Measurements from ENCODE around the gene CHST10.

CHST10 gene

GRCh38 chr2:100404411-100404810 is 13.1 kb downstream of the CHST10 start:
- H3K36me3 ChIP-seq (ENCODE audit: control insufficient read depth in 1 of 2, insufficient read depth in 2 of 2, low read length in 2 of 2): peaks cover 0 to 49% of the 10 kb centered on the region in 2 donors
- no peaks in the 10 kb centered on the region for H3K4me1 ChIP-seq (ENCODE audit: control insufficient read depth in 1 of 2, insufficient read depth in 2 of 2, low read length in 2 of 2)
- H3K4me3 ChIP-seq (ENCODE audit: low read depth in 1 of 2, low read length in 2 of 2): no peak overlapping the region
- no peaks in the 10 kb centered on the region for H3K27me3 ChIP-seq (ENCODE audit: low read depth, low read length)
- no peaks in the 10 kb centered on the region for H3K9me3 ChIP-seq (ENCODE audit: control insufficient read depth in 1 of 2, low read length in 2 of 2)
- H3K27ac ChIP-seq (ENCODE audit: low read length): no peak overlapping the region

- Histone ChIP-seq H3K36me3 (ENCODE audit: control insufficient read depth in 1 of 2, insufficient read depth in 2 of 2, low read length in 2 of 2) (peaks cover 0 to 49% of the 10 kb centered on the region in 2 donors), H3K4me3 (ENCODE audit: low read depth in 1 of 2, low read length in 2 of 2) (no peak overlapping the region), H3K27ac (ENCODE audit: low read length) (no peak overlapping the region), H3K27me3 (ENCODE audit: low read depth, low read length) (no peaks in the 10 kb centered on the region), H3K9me3 (ENCODE audit: control insufficient read depth in 1 of 2, low read length in 2 of 2) (no peaks in the 10 kb centered on the region), H3K4me1 (ENCODE audit: control insufficient read depth in 1 of 2, insufficient read depth in 2 of 2, low read length in 2 of 2) (no peaks in the 10 kb centered on the region)
These were observed 13.7 kb downstream of the CHST10 start for GRCh38 chr2:100403722-100404121.

- no peaks in the 10 kb centered on the region for H3K4me1 ChIP-seq (ENCODE audit: control insufficient read depth in 1 of 2, insufficient read depth in 2 of 2, low read length in 2 of 2)
- H3K36me3 ChIP-seq (ENCODE audit: control insufficient read depth in 1 of 2, insufficient read depth in 2 of 2, low read length in 2 of 2): peaks cover 4 to 56% of the 10 kb centered on the region in 2 donors
- no peaks in the 10 kb centered on the region for H3K9me3 ChIP-seq (ENCODE audit: control insufficient read depth in 1 of 2, low read length in 2 of 2)
- no peak overlapping the region for H3K4me3 ChIP-seq (ENCODE audit: low read depth in 1 of 2, low read length in 2 of 2)
- no peaks in the 10 kb centered on the region for H3K27me3 ChIP-seq (ENCODE audit: low read depth, low read length)
- H3K27ac ChIP-seq (ENCODE audit: low read length): no peak overlapping the region
These were observed 16.2 kb downstream of the CHST10 start for GRCh38 chr2:100401268-100401667.

GRCh38 chr2:100399714-100400113 is 17.8 kb downstream of the CHST10 start:
- Histone ChIP-seq H3K4me3 (ENCODE audit: low read depth in 1 of 2, low read length in 2 of 2) (no peak overlapping the region), H3K4me1 (ENCODE audit: control insufficient read depth in 1 of 2, insufficient read depth in 2 of 2, low read length in 2 of 2) (no peaks in the 10 kb centered on the region), H3K27ac (ENCODE audit: low read length) (no peak overlapping the region), H3K27me3 (ENCODE audit: low read depth, low read length) (no peaks in the 10 kb centered on the region), H3K9me3 (ENCODE audit: control insufficient read depth in 1 of 2, low read length in 2 of 2) (no peaks in the 10 kb centered on the region), H3K36me3 (ENCODE audit: control insufficient read depth in 1 of 2, insufficient read depth in 2 of 2, low read length in 2 of 2) (peaks cover 7 to 55% of the 10 kb centered on the region in 2 donors)

GRCh38 chr2:100397976-100398375 is 19.5 kb downstream of the CHST10 start:
- no peaks in the 10 kb centered on the region for H3K4me1 ChIP-seq (ENCODE audit: control insufficient read depth in 1 of 2, insufficient read depth in 2 of 2, low read length in 2 of 2)
- no peak overlapping the region for H3K4me3 ChIP-seq (ENCODE audit: low read depth in 1 of 2, low read length in 2 of 2)
- no peak overlapping the region for H3K27ac ChIP-seq (ENCODE audit: low read length)
- peaks cover 7 to 58% of the 10 kb centered on the region in 2 donors for H3K36me3 ChIP-seq (ENCODE audit: control insufficient read depth in 1 of 2, insufficient read depth in 2 of 2, low read length in 2 of 2)
- no peaks in the 10 kb centered on the region for H3K27me3 ChIP-seq (ENCODE audit: low read depth, low read length)
- no peaks in the 10 kb centered on the region for H3K9me3 ChIP-seq (ENCODE audit: control insufficient read depth in 1 of 2, low read length in 2 of 2)

GRCh38 chr2:100397118-100397860 is 20.2 kb downstream of the CHST10 start:
- H3K27ac ChIP-seq (ENCODE audit: low read length): no peak overlapping the region
- H3K4me3 ChIP-seq (ENCODE audit: low read depth in 1 of 2, low read length in 2 of 2): no peak overlapping the region
- H3K9me3 ChIP-seq (ENCODE audit: control insufficient read depth in 1 of 2, low read length in 2 of 2): no peaks in the 10 kb centered on the region
- H3K36me3 ChIP-seq (ENCODE audit: control insufficient read depth in 1 of 2, insufficient read depth in 2 of 2, low read length in 2 of 2): peaks cover 7 to 62% of the 10 kb centered on the region in 2 donors
- no peaks in the 10 kb centered on the region for H3K4me1 ChIP-seq (ENCODE audit: control insufficient read depth in 1 of 2, insufficient read depth in 2 of 2, low read length in 2 of 2)
- no peaks in the 10 kb centered on the region for H3K27me3 ChIP-seq (ENCODE audit: low read depth, low read length)

- no peaks in the 10 kb centered on the region for H3K27me3 ChIP-seq (ENCODE audit: low read depth, low read length)
- no peak overlapping the region for H3K4me3 ChIP-seq (ENCODE audit: low read depth in 1 of 2, low read length in 2 of 2)
- peaks cover 7 to 62% of the 10 kb centered on the region in 2 donors for H3K36me3 ChIP-seq (ENCODE audit: control insufficient read depth in 1 of 2, insufficient read depth in 2 of 2, low read length in 2 of 2)
- no peak overlapping the region for H3K27ac ChIP-seq (ENCODE audit: low read length)
- H3K9me3 ChIP-seq (ENCODE audit: control insufficient read depth in 1 of 2, low read length in 2 of 2): no peaks in the 10 kb centered on the region
- H3K4me1 ChIP-seq (ENCODE audit: control insufficient read depth in 1 of 2, insufficient read depth in 2 of 2, low read length in 2 of 2): no peaks in the 10 kb centered on the region
These were observed 21.0 kb downstream of the CHST10 start for GRCh38 chr2:100396483-100396882.

- no peaks in the 10 kb centered on the region for H3K9me3 ChIP-seq (ENCODE audit: control insufficient read depth in 1 of 2, low read length in 2 of 2)
- no peak overlapping the region for H3K27ac ChIP-seq (ENCODE audit: low read length)
- H3K36me3 ChIP-seq (ENCODE audit: control insufficient read depth in 1 of 2, insufficient read depth in 2 of 2, low read length in 2 of 2): peaks cover 7 to 56% of the 10 kb centered on the region in 2 donors
- no peaks in the 10 kb centered on the region for H3K4me1 ChIP-seq (ENCODE audit: control insufficient read depth in 1 of 2, insufficient read depth in 2 of 2, low read length in 2 of 2)
- H3K27me3 ChIP-seq (ENCODE audit: low read depth, low read length): no peaks in the 10 kb centered on the region
- H3K4me3 ChIP-seq (ENCODE audit: low read depth in 1 of 2, low read length in 2 of 2): no peak overlapping the region
These were observed 21.7 kb downstream of the CHST10 start for GRCh38 chr2:100395532-100396350.

GRCh38 chr2:100394111-100394641 is 23.3 kb downstream of the CHST10 start:
- H3K9me3 ChIP-seq (ENCODE audit: control insufficient read depth in 1 of 2, low read length in 2 of 2): no peaks in the 10 kb centered on the region
- no peaks in the 10 kb centered on the region for H3K27me3 ChIP-seq (ENCODE audit: low read depth, low read length)
- no peak overlapping the region for H3K4me3 ChIP-seq (ENCODE audit: low read depth in 1 of 2, low read length in 2 of 2)
- H3K4me1 ChIP-seq (ENCODE audit: control insufficient read depth in 1 of 2, insufficient read depth in 2 of 2, low read length in 2 of 2): no peaks in the 10 kb centered on the region
- peaks cover 7 to 56% of the 10 kb centered on the region in 2 donors for H3K36me3 ChIP-seq (ENCODE audit: control insufficient read depth in 1 of 2, insufficient read depth in 2 of 2, low read length in 2 of 2)
- H3K27ac ChIP-seq (ENCODE audit: low read length): no peak overlapping the region

- H3K36me3 ChIP-seq (ENCODE audit: control insufficient read depth in 1 of 2, insufficient read depth in 2 of 2, low read length in 2 of 2): peaks cover 7 to 56% of the 10 kb centered on the region in 2 donors
- no peaks in the 10 kb centered on the region for H3K9me3 ChIP-seq (ENCODE audit: control insufficient read depth in 1 of 2, low read length in 2 of 2)
- no peak overlapping the region for H3K27ac ChIP-seq (ENCODE audit: low read length)
- no peaks in the 10 kb centered on the region for H3K4me1 ChIP-seq (ENCODE audit: control insufficient read depth in 1 of 2, insufficient read depth in 2 of 2, low read length in 2 of 2)
- H3K4me3 ChIP-seq (ENCODE audit: low read depth in 1 of 2, low read length in 2 of 2): no peak overlapping the region
- H3K27me3 ChIP-seq (ENCODE audit: low read depth, low read length): no peaks in the 10 kb centered on the region
These were observed 24.1 kb downstream of the CHST10 start for GRCh38 chr2:100393362-100393761.

GRCh38 chr2:100392715-100393114 is 24.8 kb downstream of the CHST10 start:
- no peak overlapping the region for H3K27ac ChIP-seq (ENCODE audit: low read length)
- H3K9me3 ChIP-seq (ENCODE audit: control insufficient read depth in 1 of 2, low read length in 2 of 2): no peaks in the 10 kb centered on the region
- H3K36me3 ChIP-seq (ENCODE audit: control insufficient read depth in 1 of 2, insufficient read depth in 2 of 2, low read length in 2 of 2): peaks cover 7 to 53% of the 10 kb centered on the region in 2 donors
- H3K27me3 ChIP-seq (ENCODE audit: low read depth, low read length): no peaks in the 10 kb centered on the region
- no peaks in the 10 kb centered on the region for H3K4me1 ChIP-seq (ENCODE audit: control insufficient read depth in 1 of 2, insufficient read depth in 2 of 2, low read length in 2 of 2)
- H3K4me3 ChIP-seq (ENCODE audit: low read depth in 1 of 2, low read length in 2 of 2): no peak overlapping the region
